Esophagus (tissue), 2 donors: Measurements from ENCODE around the gene ARMC3. TPM values are rescaled to one million over a fixed set of nuclear protein-coding genes. Genes with fewer than 3 reads are reported as not detected.

Experiments
- H3K27ac ChIP-seq, 2 donors: one replicate each; pipeline ENCODE4 v1.5.1; 2013; ENCODE audit warnings: low read depth in 2 of 2, mild to moderate bottlenecking in 2 of 2, inconsistent platforms in 1 of 2, low read length in 1 of 2, moderate library complexity in 1 of 2
- H3K27me3 ChIP-seq, 2 donors: one replicate each; pipeline ENCODE4 v1.6.1; 2013; ENCODE audit warnings: low read length in 2 of 2, control low read depth in 1 of 2, mild to moderate bottlenecking in 1 of 2; ENCODE audit not compliant: insufficient read depth in 2 of 2, control insufficient read depth in 1 of 2
- H3K36me3 ChIP-seq, 2 donors: one replicate each; pipeline ENCODE4 v1.6.1; 2013; ENCODE audit warnings: low read length in 1 of 2; ENCODE audit not compliant: control insufficient read depth in 2 of 2, insufficient read depth in 2 of 2
- H3K4me1 ChIP-seq, 2 donors: one replicate each; pipeline ENCODE4 v1.6.1; 2013; ENCODE audit warnings: low read length in 1 of 2; ENCODE audit not compliant: control insufficient read depth in 2 of 2, insufficient read depth in 2 of 2
- H3K4me3 ChIP-seq, 2 donors: one replicate each; pipeline ENCODE4 v1.5.1; 2013; ENCODE audit warnings: low read length in 2 of 2, mild to moderate bottlenecking in 2 of 2, low read depth in 1 of 2, moderate library complexity in 1 of 2
- H3K9me3 ChIP-seq, 2 donors: one replicate each; pipeline ENCODE4 v1.6.1; 2013; ENCODE audit warnings: mild to moderate bottlenecking in 2 of 2, low read depth in 1 of 2, low read length in 1 of 2, moderate library complexity in 1 of 2; ENCODE audit not compliant: control insufficient read depth in 2 of 2, insufficient read depth in 1 of 2
- WGBS, 2 donors: extraction: QIAGEN DNeasy Blood & Tissue Kit; methylation state at CpG; one replicate each; pipeline ENCODE4 v1.1.7; 2013; 5-methylcytosine and 5-hydroxymethylcytosine counted together
- polyA plus RNA-seq, 2 donors: library from polyadenylated mRNA; stranded (reverse); fragments of 200-250 nt; gene quantifications; one replicate each; pipeline ENCODE4 v1.2.3, GENCODE V29; 2013
- donor health status: healthy with polysubstance abuse.
- donor health status: Bipolar disorder and iron deficiency.

The ARMC3 gene
- polyA plus RNA-seq, 2 donors, result 0.04 TPM; not detected in 1

GRCh38 chr10:22978918-22979317 lies 51.1 kb downstream of the ARMC3 start:
- Histone ChIP-seq H3K4me3 (no peak overlapping the region), H3K36me3 (no peaks in the 10 kb centered on the region), H3K27ac (no peak overlapping the region), H3K4me1 (no peaks in the 10 kb centered on the region), H3K9me3 (no peaks in the 10 kb centered on the region), H3K27me3 (no peaks in the 10 kb centered on the region)
- 63 to 67% methylated on average over 1 of the region's 1 CpG for WGBS, 2 donors

DNA sequence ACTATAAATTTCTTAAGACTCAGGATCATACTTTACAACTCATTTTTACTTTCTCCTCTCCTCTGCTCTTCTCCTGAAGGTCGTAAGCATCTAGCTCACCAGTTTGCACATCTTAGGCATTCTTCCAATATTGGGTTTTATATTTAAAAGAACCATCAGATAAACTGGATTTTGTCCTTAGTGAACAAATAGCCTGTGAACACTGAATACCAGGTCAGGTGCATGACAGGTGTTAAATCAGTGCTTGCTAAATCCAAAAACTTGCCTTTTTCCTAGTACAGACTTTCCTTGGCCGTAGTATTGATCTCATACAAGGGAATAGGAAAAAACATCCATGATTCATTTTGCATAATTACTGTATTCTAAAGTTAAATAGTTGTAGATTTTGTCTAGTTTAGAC lies 53.0 kb downstream of the ARMC3 start:
- WGBS, 2 donors, result 78 to 91% methylated on average over 2 of the region's 2 CpGs
- Histone ChIP-seq H3K4me1 (no peaks in the 10 kb centered on the region), H3K4me3 (no peak overlapping the region), H3K36me3 (no peaks in the 10 kb centered on the region), H3K27ac (no peak overlapping the region), H3K27me3 (no peaks in the 10 kb centered on the region), H3K9me3 (no peaks in the 10 kb centered on the region)

- Histone ChIP-seq H3K9me3 (no peaks in the 10 kb centered on the region), H3K27ac (no peak overlapping the region), H3K4me1 (no peaks in the 10 kb centered on the region), H3K36me3 (no peaks in the 10 kb centered on the region), H3K27me3 (no peaks in the 10 kb centered on the region), H3K4me3 (no peak overlapping the region)
- WGBS, 2 donors, result 86 to 90% methylated on average over 5 of the region's 5 CpGs
These were observed 56.2 kb downstream of the ARMC3 start for GRCh38 chr10:22984066-22984465.

DNA sequence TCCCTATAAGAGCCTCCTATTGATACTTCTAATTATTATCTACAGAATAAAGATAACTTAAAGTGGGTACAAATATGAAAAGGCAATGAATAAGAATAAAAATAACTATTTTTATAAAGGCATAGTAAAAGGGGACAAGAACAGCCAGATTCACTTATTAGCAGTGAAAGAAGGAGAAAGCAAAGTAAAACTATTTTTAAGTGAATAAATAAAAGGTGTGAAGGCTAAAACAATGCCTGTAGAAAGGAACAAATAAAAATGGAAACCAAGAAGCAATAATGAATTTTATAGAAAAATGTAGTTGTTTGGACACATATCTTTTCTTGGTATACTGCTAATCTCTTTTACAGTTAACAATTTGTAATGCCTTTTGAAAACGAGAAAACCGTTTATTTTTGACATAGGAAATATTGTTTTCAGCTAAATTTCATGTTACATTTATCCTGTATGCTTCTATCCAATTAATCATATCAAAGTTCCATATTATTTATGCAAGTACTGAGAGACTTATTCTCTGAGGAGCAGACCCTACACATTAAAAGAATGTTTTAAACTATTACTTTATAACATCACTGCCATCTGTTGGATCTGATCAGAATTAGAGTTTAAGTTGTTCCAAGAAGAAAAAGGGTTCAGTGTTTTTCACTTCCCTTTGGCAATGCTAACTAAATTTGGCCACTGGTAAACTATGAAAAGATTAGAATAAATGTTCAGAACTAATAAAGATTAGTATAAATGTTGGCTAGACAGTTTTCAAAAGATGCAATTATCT lies 59.1 kb downstream of the ARMC3 start:
- WGBS, 2 donors, result 26 to 43% methylated on average over 2 of the region's 2 CpGs
- no peak overlapping the region for H3K4me3 ChIP-seq
- no peak overlapping the region for H3K27ac ChIP-seq
- H3K36me3 ChIP-seq, result no peaks in the 10 kb centered on the region
- H3K9me3 ChIP-seq, result no peaks in the 10 kb centered on the region
- no peaks in the 10 kb centered on the region for H3K27me3 ChIP-seq
- H3K4me1 ChIP-seq, result no peaks in the 10 kb centered on the region

DNA sequence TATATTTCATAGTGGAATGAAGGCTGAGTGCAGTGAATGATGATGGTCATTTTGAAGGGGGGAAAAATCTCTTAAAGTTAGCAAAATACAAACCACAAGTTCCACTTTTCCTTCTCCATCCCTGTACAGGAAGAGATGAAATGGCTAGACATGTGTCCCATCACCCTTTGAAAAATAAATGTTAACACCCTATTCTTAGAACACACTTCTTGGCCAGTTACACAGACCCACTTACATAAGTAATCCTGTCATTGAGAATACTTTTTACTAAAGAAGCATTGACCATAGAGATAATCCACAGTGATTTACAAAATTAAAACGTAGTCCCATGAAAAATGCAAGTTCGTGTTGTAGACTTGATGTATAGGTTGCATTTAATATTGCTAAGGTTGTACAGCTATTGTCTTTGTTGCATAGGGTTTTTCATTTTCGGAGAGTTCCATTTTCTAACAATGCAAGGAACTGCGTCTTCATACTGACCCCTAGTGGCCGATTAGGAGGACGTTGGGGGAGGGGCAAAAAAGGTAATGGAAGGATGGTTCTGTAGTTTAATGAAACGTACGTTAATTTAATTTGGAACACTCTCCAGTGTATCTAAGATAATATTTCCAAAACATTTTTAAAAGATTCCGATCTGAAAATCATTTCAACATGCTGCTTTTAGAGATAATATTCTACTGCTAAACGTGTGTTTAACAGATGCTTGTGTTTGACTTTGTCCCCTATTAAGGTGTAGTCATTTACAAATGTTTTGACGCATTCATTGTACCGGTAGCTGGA lies 60.9 kb downstream of the ARMC3 start:
- H3K9me3 ChIP-seq, result no peaks in the 10 kb centered on the region
- no peak overlapping the region for H3K27ac ChIP-seq
- WGBS, 2 donors, result 5% methylated on average over 12 of the region's 12 CpGs
- no peaks in the 10 kb centered on the region for H3K27me3 ChIP-seq
- no peaks in the 10 kb centered on the region for H3K36me3 ChIP-seq
- H3K4me3 ChIP-seq, result no peak overlapping the region
- H3K4me1 ChIP-seq, result no peaks in the 10 kb centered on the region

DNA sequence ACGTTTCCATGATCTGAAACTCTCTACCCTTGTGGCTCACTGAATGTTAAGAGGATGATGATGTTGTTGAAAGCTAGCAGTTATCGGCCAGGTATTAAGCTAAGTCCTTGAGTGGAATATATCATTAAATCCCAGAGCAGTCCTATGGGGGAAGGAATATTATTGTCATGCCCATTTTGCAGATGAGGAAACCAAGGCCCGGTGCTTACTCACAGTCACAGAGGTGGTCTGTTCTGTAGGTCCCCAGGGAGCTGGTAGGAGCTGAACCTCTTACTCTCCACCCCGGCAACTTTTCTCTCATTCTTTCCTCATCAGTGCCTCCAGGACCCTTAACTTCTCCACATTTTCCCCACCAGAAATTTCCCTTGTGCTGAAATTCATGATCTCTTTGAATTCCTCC lies 62.6 kb downstream of the ARMC3 start:
- Histone ChIP-seq H3K9me3 (no peaks in the 10 kb centered on the region), H3K36me3 (no peaks in the 10 kb centered on the region), H3K27ac (no peak overlapping the region), H3K27me3 (no peaks in the 10 kb centered on the region), H3K4me3 (no peak overlapping the region), H3K4me1 (no peaks in the 10 kb centered on the region)
- WGBS, 2 donors, result 93 to 96% methylated on average over 4 of the region's 4 CpGs

GRCh38 chr10:22992075-22992474 lies 64.2 kb downstream of the ARMC3 start:
- Histone ChIP-seq H3K36me3 (no peaks in the 10 kb centered on the region), H3K27ac (no peak overlapping the region), H3K4me3 (no peak overlapping the region), H3K9me3 (no peaks in the 10 kb centered on the region), H3K4me1 (no peaks in the 10 kb centered on the region), H3K27me3 (no peaks in the 10 kb centered on the region)
- whole genome bisulfite sequencing, 2 donors, result 42 to 49% methylated on average over 5 of the region's 5 CpGs

- Histone ChIP-seq H3K9me3 (no peaks in the 10 kb centered on the region), H3K4me1 (no peaks in the 10 kb centered on the region), H3K4me3 (no peak overlapping the region), H3K27ac (no peak overlapping the region), H3K27me3 (no peaks in the 10 kb centered on the region), H3K36me3 (no peaks in the 10 kb centered on the region)
- WGBS, 2 donors, result 53 to 79% methylated on average over 8 of the region's 8 CpGs
These were observed 64.8 kb downstream of the ARMC3 start for GRCh38 chr10:22992621-22993020.

GRCh38 chr10:22993314-22993713 lies 65.5 kb downstream of the ARMC3 start:
- H3K36me3 ChIP-seq, result no peaks in the 10 kb centered on the region
- no peak overlapping the region for H3K27ac ChIP-seq
- 87 to 89% methylated on average over 5 of the region's 5 CpGs for WGBS, 2 donors
- H3K9me3 ChIP-seq, result no peaks in the 10 kb centered on the region
- H3K4me3 ChIP-seq, result no peak overlapping the region
- peaks cover 0 to 2% of the 10 kb centered on the region in 2 donors for H3K27me3 ChIP-seq
- H3K4me1 ChIP-seq, result no peaks in the 10 kb centered on the region
